Inflammatory macrophage (primary cell): ENCODE results near the gene CDKN2B.

ENCODE experiments used
- DNase-seq, 2 donors: peaks; one replicate each; pipeline ENCODE4 v3.0.0-alpha.2; 2020 to 2022

CDKN2B gene

GRCh38 chr9:22033012-22033630, 24.0 kb upstream of the CDKN2B start:
- no peak for DNase-seq

DNA sequence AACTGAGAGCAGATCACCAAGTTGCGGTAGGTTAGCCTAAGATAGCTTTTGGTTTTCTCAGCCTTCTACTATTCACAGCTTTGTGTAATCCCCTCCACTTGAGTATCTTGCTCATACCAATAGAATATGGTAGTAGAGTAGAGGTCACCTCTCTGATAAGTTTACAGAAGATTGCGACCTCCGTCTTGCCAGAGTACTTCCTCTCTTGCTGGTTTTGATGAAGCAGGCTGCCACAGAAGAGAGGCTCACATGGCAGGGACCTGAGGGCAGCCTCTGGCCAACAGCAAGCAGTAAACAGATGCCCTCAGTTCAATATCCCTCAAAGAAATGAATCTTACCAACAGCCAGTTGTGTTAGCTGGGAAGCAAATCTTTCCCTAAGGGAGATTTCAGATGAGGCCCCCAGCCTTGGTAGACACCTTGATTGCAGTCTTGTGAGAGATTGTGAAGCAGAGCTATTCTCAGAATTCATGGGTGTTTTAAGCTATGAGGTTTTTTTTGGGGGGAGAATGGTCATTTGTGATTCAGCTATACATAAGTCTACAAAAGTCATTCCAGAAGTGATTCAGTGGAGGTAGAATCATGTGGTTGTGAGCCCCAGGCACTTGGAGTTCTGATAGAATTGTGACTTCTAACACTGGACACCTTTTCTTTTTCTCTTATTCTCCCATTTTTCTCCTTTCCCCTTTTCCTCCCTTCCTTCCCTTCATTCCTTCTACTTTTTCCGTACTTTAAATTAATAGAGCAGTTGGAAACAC, 22.7 kb upstream of the CDKN2B start:
- DNase-seq = peak; percentile 34 to 37

GRCh38 chr9:22030101-22030598, 21.0 kb upstream of the CDKN2B start:
- DNase-seq = peak; percentile 62 to 94

DNA sequence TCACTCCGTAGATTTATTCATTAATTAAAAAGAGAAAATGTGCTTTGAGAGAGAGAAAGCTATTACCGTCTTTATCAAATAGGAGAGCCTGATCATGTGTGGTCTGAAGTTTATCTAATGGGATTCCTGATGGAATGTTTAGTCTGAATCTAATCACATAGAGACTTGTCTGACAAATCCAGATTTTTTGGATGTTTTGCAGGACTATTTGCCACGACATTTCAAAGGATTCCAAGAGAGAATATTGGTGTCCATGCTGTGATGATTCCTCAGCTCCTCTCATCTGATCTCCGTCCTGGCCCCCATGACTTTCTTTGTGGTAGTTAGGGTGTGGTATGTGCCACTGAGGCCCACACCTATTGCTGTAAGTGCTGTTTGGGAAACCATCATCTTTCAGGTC, 20.1 kb upstream of the CDKN2B start:
- no peak for DNase-seq

GRCh38 chr9:22028394-22028793, 19.3 kb upstream of the CDKN2B start:
- DNase-seq = no peak

DNA sequence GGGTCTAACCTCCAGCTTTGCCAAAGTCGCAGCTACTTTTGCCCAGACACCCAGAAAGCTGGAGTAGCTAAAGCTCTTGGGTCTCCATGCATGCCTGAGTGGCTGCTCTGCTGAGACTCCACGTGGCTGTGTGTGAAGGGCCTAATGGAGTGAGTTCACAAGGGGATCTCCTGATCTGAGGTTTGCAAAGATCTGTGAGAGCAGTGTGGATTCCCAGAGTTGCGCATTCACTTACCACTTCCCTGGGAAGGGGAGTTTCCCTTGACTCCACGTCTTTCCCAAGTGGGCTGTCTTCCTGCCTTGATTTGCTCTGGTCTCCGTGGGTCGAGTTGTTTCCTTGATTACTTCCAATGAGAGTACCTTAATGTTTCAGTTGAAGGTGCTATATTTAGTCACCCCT, 17.6 kb upstream of the CDKN2B start:
- DNase-seq = peak in 1 of 2 donors; percentile 21

GRCh38 chr9:22022396-22022795, 13.3 kb upstream of the CDKN2B start:
- DNase-seq = no peak

DNA sequence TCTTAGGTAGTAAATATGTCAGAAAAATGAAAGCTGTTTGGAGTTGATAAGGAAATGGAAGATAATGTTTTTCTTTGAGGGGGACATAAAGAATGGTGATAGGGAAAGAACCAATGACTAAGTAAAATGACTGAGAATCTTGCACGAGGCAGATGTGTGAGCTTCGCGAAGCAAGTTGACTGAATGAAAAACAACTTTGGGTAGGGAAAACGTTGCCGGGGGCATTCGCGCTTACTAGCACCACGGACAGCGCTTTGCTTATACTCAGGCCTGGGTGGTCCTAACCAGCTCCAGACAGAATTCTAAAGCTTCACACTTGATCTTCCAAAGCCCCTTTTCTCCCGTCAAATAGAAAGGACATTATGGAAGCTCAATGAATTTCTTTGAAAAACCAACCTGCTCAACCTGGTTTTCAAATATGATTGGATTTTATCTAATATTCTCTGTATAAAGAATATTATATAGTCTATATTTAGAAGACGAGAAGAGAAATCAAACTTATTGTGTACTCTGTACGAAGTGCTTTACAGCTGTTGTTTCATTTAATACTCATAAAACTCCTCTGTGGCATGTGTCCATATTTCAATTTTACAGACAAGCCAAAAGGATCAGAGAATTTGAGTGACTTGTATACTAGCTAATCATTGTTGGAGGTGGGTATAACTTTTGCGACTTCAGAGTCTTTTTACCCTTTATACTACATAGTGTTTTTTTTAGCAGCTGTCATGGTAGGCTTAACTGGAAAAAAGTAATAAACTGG, 1.9 kb upstream of the CDKN2B start:
- DNase-seq = peak in 1 of 2 donors; percentile 16

- DNase-seq = no peak
These were observed 382 bp upstream of the CDKN2B start for GRCh38 chr9:22009506-22009867.

DNA sequence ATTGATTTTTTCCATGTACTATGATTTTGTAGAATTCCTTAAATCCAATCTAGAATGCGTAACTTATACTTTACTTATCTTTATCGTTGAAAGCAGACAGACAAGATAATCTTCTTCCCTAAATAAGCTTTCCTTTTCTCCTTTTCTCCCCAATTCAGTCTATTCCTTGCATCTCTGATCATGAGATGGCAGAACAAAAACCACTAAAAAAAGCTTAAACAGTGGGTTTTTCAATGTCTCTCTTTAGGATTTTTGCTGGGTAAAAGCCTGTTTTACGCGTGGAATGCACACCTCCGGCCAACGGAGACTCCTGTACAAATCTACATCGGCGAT, 755 bp downstream of the CDKN2B start:
- no peak for DNase-seq

DNA sequence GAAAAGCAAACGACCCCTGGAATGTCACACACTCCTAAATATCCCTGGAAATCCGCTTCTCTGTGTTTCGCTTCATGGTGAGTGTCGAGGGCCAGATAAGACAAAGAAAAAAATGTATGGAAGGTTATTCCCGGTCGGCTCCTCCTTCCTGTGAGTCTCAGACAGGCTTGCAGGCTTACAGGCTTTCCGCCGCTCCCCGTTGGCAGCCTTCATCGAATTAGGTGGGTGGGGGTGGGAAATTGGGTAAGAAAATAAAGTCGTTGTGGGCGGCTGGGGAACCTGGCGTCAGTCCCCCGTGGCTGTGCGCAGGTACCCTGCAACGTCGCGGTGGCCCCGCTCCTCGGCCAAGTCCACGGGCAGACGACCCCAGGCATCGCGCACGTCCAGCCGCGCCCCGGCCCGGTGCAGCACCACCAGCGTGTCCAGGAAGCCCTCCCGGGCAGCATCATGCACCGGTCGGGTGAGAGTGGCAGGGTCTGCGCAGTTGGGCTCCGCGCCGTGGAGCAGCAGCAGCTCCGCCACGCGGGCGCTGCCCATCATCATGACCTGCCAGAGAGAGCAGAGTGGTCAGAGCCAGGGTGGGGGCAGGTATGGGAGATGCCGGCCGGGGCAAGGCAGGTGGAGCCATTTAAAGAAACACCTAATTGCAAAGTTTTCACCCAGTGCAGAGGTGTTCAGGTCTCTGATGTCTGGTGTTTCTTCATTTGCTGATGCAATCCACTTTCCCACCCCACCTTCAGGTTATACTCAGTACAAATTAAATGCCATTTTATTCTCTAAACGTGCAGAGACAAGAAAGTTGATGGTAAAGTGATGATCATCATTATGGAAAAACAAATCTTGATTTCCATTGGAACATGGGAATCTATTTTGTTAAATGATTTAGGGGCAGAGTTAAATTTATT, 3.2 kb downstream of the CDKN2B start:
- no peak for DNase-seq

GRCh38 chr9:22005021-22005701, 3.9 kb downstream of the CDKN2B start:
- DNase-seq = no peak

GRCh38 chr9:22002038-22002437, 7.1 kb downstream of the CDKN2B start:
- DNase-seq = no peak

DNA sequence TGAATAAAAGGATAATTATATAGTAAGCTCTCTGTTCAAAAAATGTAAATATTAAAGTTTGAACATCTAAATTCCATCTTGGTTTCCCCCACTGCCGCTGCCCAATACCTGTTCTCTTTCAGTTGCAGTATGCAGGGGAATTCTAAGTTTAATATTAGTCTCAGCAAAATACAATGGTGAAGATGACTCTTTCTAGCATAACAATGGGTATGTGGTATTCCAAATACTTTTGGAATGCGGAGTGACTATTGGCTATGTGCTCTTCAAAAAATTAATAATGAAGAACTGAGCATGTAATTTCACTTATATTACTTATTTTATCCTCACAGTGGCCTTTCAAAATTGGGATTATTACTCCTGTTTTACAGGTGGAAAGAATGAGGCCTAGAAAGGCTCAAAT, 11.1 kb downstream of the CDKN2B start:
- no peak for DNase-seq

- DNase-seq = no peak
These were observed 11.6 kb downstream of the CDKN2B start for GRCh38 chr9:21997480-21997879.

DNA sequence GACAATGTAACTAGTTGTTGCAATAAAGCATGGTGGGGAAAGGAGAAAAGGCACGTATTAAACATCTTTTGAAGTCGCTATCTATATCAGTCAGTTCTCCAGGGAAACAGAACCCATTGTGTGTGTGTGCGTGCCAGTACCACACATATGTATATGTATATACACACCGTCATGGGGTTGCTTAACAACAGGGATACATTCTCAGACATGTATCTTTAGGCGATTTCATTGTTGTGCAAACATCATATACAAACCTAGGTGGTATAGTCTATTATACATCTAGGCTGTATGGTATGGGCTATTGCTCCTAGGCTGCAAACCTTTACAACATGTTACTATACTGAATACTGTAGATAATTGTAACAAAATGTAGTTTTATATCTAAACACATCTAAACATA, 12.2 kb downstream of the CDKN2B start:
- DNase-seq = no peak

DNA sequence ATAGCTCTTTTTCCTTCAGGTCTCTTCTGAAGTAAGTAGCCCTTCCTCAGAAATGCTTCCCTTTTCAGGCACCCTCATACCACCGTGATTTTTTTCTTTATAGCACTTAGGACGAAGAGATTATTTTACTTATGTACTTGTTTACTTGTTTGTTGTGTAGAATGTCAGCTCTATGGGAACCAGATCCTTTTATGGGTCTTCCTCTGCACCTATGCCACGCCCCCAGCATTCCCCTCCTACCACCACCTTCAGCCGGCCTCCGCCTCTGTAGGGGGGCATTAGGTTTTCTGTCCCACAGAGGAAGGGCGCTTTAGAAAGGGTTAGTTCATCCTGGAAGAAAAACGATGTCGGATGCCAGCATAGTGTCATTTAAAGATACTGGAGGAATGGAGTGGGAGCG, 12.7 kb downstream of the CDKN2B start:
- DNase-seq = no peak

DNA sequence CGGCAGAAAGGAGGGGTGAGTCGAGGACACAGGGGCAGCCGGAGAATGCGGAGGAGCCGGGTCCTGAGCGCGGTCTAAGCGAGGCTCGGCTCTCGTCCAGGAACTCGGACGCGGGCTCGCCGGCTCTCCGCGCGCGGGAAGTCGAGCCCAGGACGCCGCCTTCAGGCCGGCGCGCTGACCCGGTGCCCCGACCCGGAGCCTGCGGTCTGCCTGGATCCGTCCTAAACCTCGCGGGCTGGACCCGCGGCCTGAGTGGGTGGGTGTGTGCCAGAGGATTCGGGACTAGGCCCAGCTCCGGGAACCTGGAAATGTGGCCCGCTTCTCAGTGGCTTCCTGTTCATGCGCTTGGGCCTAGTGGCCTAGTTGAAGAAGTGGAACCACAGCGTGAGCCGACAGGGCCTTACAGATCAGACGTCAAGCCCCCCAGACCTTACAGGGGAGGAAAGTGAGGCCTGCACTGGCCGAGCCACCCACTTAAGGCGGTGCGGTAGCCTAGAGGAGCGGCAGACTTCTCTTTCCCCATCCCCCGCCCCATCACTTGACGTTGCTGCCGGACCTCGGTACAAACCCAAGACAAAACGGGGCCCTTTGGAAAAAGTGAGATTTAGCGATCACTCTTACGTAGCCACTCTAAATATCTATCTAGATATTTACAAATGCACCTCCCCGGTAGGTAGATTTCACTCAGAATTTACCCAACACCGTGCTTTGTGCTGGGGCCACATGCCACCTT, 13.3 kb downstream of the CDKN2B start:
- DNase-seq = peak; percentile 35 to 63

DNA sequence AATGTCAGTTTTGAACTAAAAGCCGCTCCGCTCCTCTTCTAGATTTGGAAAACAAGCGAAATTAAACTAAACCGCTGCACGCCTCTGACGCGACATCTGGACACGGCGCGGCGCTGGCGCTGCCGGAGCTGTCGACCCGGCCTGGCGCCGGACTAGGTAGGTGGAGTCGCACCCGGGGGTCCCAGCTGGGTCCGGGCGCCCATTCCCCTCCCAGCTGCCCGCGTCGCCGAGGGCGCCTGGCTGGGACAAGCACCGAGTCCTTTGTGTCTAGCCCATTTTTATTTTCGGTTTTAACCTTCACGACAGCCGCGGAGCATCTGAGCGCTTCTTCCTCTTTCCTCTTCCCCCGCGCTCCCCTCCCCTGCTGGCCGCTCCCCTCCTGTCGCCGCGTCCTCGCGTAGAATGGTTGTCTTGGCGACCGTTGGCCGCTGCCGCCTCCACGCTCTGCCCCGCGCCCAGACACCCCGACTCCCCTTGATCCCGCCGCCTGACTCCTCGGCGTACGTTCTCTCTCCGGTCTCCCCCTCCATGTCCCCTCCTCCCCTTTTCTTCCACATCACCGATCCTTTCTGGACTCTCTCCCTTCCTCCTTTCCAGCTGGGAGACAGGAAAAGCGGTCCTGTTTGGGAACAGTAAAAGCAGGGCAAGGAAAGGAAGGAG, 14.0 kb downstream of the CDKN2B start:
- DNase-seq = peak; percentile 89 to 90

DNA sequence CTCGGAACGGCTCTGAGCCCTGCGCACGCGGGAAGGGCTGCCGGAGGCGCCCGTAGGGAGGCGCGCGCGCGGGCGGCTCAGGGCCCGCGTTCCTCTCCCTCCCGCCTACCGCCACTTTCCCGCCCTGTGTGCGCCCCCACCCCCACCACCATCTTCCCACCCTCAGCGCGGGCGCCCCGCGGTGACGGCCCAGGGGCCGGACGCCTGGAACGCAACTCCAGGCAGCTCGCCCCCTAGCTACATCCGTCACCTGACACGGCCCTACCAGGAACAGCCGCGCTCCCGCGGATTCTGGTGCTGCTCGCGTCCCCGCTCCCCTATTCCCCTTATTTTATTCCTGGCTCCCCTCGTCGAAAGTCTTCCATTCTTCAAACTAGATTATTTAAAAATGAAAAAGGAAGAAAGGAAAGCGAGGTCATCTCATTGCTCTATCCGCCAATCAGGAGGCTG, 14.5 kb downstream of the CDKN2B start, which contains the start of gene CDKN2B-AS1:
CDKN2B-AS1 (plus strand) TSS at position 236 of the 450 bp plus-strand sequence.
- peak; percentile 46 to 54 for DNase-seq
